GM23338 (cell line): ENCODE results near the gene PIGZ.

ENCODE experiments used
- EZH2 ChIP-seq: fragments of 200-600 bp; sonication (generic); IDR thresholded peaks from one replicate; pipeline ENCODE4 v1.8.0; 2017; ENCODE audit warnings: antibody characterized with exemption, mild to moderate bottlenecking, low read depth; ENCODE audit not compliant: unreplicated experiment
- JUNB ChIP-seq: IDR thresholded peaks from one replicate; pipeline ENCODE4 v1.6.1; 2016; ENCODE audit warnings: antibody characterized with exemption; ENCODE audit not compliant: unreplicated experiment
- POLR2AphosphoS5 ChIP-seq: IDR thresholded peaks from 2 replicates; pipeline ENCODE4 v1.6.1; 2016; ENCODE audit warnings: antibody characterized with exemption, low read depth
- STAT1 ChIP-seq: IDR thresholded peaks from one replicate; pipeline ENCODE4 v1.6.1; 2016; ENCODE audit warnings: antibody characterized with exemption; ENCODE audit not compliant: unreplicated experiment
- TF ChIP-seq, protein P1 (sequence below), 2 experiments: fragments of 200-600 bp in 1 of 2; sonication (generic) in 1 of 2; conservative IDR thresholded peaks; 2 replicates each; pipeline versions ENCODE4 v1.5.1 to v1.6.1; 2016 to 2017; ENCODE audit warnings: antibody characterized with exemption in 2 of 2, low read depth in 2 of 2, mild to moderate bottlenecking in 2 of 2, moderate library complexity in 1 of 2
- TF ChIP-seq, protein P2 (sequence below): IDR thresholded peaks from one replicate; pipeline ENCODE4 v1.6.1; 2018; ENCODE audit warnings: antibody characterized with exemption; ENCODE audit not compliant: unreplicated experiment

GRCh38 chr3:196988241-196989029, 19.8 kb upstream of the PIGZ start:
- TF ChIP-seq, protein P1, sequence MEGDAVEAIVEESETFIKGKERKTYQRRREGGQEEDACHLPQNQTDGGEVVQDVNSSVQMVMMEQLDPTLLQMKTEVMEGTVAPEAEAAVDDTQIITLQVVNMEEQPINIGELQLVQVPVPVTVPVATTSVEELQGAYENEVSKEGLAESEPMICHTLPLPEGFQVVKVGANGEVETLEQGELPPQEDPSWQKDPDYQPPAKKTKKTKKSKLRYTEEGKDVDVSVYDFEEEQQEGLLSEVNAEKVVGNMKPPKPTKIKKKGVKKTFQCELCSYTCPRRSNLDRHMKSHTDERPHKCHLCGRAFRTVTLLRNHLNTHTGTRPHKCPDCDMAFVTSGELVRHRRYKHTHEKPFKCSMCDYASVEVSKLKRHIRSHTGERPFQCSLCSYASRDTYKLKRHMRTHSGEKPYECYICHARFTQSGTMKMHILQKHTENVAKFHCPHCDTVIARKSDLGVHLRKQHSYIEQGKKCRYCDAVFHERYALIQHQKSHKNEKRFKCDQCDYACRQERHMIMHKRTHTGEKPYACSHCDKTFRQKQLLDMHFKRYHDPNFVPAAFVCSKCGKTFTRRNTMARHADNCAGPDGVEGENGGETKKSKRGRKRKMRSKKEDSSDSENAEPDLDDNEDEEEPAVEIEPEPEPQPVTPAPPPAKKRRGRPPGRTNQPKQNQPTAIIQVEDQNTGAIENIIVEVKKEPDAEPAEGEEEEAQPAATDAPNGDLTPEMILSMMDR (conservative IDR thresholded peaks at IDR 0.05; ENCODE audit: low read depth in 2 of 2): peak; percentile 41 to 77
- no peak for TF ChIP-seq EZH2
- no peak for TF ChIP-seq JUNB
- TF ChIP-seq STAT1: no peak
- TF ChIP-seq POLR2AphosphoS5: no peak
- TF ChIP-seq, protein P2, sequence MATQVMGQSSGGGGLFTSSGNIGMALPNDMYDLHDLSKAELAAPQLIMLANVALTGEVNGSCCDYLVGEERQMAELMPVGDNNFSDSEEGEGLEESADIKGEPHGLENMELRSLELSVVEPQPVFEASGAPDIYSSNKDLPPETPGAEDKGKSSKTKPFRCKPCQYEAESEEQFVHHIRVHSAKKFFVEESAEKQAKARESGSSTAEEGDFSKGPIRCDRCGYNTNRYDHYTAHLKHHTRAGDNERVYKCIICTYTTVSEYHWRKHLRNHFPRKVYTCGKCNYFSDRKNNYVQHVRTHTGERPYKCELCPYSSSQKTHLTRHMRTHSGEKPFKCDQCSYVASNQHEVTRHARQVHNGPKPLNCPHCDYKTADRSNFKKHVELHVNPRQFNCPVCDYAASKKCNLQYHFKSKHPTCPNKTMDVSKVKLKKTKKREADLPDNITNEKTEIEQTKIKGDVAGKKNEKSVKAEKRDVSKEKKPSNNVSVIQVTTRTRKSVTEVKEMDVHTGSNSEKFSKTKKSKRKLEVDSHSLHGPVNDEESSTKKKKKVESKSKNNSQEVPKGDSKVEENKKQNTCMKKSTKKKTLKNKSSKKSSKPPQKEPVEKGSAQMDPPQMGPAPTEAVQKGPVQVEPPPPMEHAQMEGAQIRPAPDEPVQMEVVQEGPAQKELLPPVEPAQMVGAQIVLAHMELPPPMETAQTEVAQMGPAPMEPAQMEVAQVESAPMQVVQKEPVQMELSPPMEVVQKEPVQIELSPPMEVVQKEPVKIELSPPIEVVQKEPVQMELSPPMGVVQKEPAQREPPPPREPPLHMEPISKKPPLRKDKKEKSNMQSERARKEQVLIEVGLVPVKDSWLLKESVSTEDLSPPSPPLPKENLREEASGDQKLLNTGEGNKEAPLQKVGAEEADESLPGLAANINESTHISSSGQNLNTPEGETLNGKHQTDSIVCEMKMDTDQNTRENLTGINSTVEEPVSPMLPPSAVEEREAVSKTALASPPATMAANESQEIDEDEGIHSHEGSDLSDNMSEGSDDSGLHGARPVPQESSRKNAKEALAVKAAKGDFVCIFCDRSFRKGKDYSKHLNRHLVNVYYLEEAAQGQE: no peak
